HG02943 (cell line): ENCODE measurements around the gene CWC22.
A peak's percentile ranks its signal among the peaks of the same experiment; 100 is the strongest.
"Not testable (repeated sequence)": the region's sequence is repeated elsewhere in the genome, so short reads cannot be mapped to it uniquely, and the experiment has no call there.

Experiments
- ATAC-seq: cut with Tn5 transposase; IDR thresholded peaks from one replicate; pipeline ENCODE4 v1.9.1; 2021; ENCODE audit warnings: mild to moderate bottlenecking, low read depth, moderate library complexity; ENCODE audit not compliant: unreplicated experiment

The CWC22 gene

GRCh38 chr2:179954026-179954425 lies 53.1 kb downstream of the CWC22 start:
- ATAC-seq, result no peak

- no peak for ATAC-seq
Observed at GRCh38 chr2:179953359-179953758, 53.7 kb downstream of the CWC22 start.

GRCh38 chr2:179952658-179953057 lies 54.4 kb downstream of the CWC22 start:
- ATAC-seq, result no peak

GRCh38 chr2:179951680-179952079 lies 55.4 kb downstream of the CWC22 start:
- no peak for ATAC-seq

- ATAC-seq, result no peak
Observed at GRCh38 chr2:179950391-179950790, 56.7 kb downstream of the CWC22 start.

GRCh38 chr2:179949438-179949837 lies 57.7 kb downstream of the CWC22 start:
- ATAC-seq, result no peak

- no peak for ATAC-seq
Observed at GRCh38 chr2:179948058-179948457, 59.0 kb downstream of the CWC22 start.

- no peak for ATAC-seq
Observed at GRCh38 chr2:179946810-179947615, 60.1 kb downstream of the CWC22 start.

- ATAC-seq, result no peak
Observed at GRCh38 chr2:179946346-179946745, 60.8 kb downstream of the CWC22 start.

GRCh38 chr2:179939259-179939658 lies 67.8 kb downstream of the CWC22 start:
- ATAC-seq, result no peak

GRCh38 chr2:179938026-179938425 lies 69.1 kb downstream of the CWC22 start:
- ATAC-seq, result no peak

- peak; percentile 56 for ATAC-seq
Observed at GRCh38 chr2:179936654-179937053, 70.4 kb downstream of the CWC22 start.

GRCh38 chr2:179936141-179936540 lies 71.0 kb downstream of the CWC22 start:
- no peak for ATAC-seq

- ATAC-seq, result no peak
Observed at GRCh38 chr2:179932786-179933185, 74.3 kb downstream of the CWC22 start.

GRCh38 chr2:179931502-179931901 lies 75.6 kb downstream of the CWC22 start:
- ATAC-seq, result no peak

- not testable (repeated sequence) for ATAC-seq
Observed at GRCh38 chr2:179929997-179930396, 77.1 kb downstream of the CWC22 start.

- ATAC-seq, result no peak
Observed at GRCh38 chr2:179927041-179927440, 80.1 kb downstream of the CWC22 start.

- no peak for ATAC-seq
Observed at GRCh38 chr2:179925713-179926112, 81.4 kb downstream of the CWC22 start.

GRCh38 chr2:179917272-179917671 lies 89.8 kb downstream of the CWC22 start:
- no peak for ATAC-seq

- ATAC-seq, result no peak
Observed at GRCh38 chr2:179915395-179915992, 91.6 kb downstream of the CWC22 start.

GRCh38 chr2:179913809-179914208 lies 93.3 kb downstream of the CWC22 start:
- ATAC-seq, result no peak

- no peak for ATAC-seq
Observed at GRCh38 chr2:179911569-179911968, 95.5 kb downstream of the CWC22 start.
